Bronchial epithelial cell (primary cell): Measurements from ENCODE around the gene DEFB118. TPM values are rescaled to one million over a fixed set of nuclear protein-coding genes. Genes with fewer than 3 reads are reported as not detected.
"Not testable (repeated sequence)": the region's sequence is repeated elsewhere in the genome, so short reads cannot be mapped to it uniquely, and the experiment has no call there.

ENCODE experiments used
- DNase-seq: peaks from one replicate; pipeline ENCODE4 v3.0.0-alpha.2; 2010; ENCODE audit warnings: low read depth
- FAIRE-seq: peaks from 2 replicates; lab custom pipeline; 2011; peaks lifted over from hg19 to GRCh38; lab: Jason Lieb, UNC
- H3K27me3 ChIP-seq: 2 replicates; pipeline ENCODE4 v1.5.1; 2011; ENCODE audit warnings: low read length; ENCODE audit not compliant: control insufficient read depth, insufficient read depth
- H3K36me3 ChIP-seq: 2 replicates; pipeline ENCODE4 v1.5.1; 2011; ENCODE audit warnings: low read length; ENCODE audit not compliant: control insufficient read depth, insufficient read depth
- H3K4me3 ChIP-seq: 2 replicates; pipeline ENCODE4 v1.5.1; 2011; ENCODE audit warnings: mild to moderate bottlenecking, low read depth, low read length, control low read depth
- CTCF ChIP-seq: IDR thresholded peaks from 2 replicates; pipeline ENCODE4 v1.5.1; 2011; ENCODE audit warnings: mild to moderate bottlenecking, moderate library complexity, low read length, control low read depth, inconsistent platforms; ENCODE audit not compliant: insufficient read depth, severe bottlenecking
- total RNA-seq: library from RNA; depleted of rRNA; stranded (reverse); fragments of >200 nt; gene quantifications from 2 replicates; pipeline ENCODE4 v1.2.1, GENCODE V29; 2014

DEFB118 gene
- total RNA-seq = not detected in 2 replicates

GRCh38 chr20:31368301-31368700 lies at the start of gene DEFB118:
TSS of gene DEFB118 (plus strand) at chr20:31368601. CDS start at chr20:31368651, 50 bp downstream.
- no peak within 1 kb of the TSS for H3K4me3 ChIP-seq
- no peak for DNase-seq
- no peaks in the 10 kb centered on the region for H3K36me3 ChIP-seq
- no peak for TF ChIP-seq CTCF
- no peaks in the 10 kb centered on the region for H3K27me3 ChIP-seq
- FAIRE-seq = no peak

GRCh38 chr20:31322504-31322903 lies 45.9 kb upstream of the DEFB118 start:
- FAIRE-seq (no peak), DNase-seq (no peak)
- no peaks in the 10 kb centered on the region for H3K36me3 ChIP-seq
- no peak overlapping the region for H3K4me3 ChIP-seq
- H3K27me3 ChIP-seq = no peaks in the 10 kb centered on the region
- no peak for TF ChIP-seq CTCF

GRCh38 chr20:31330893-31331292 lies 37.5 kb upstream of the DEFB118 start:
- Histone ChIP-seq H3K36me3 (no peaks in the 10 kb centered on the region), H3K4me3 (no peak overlapping the region), H3K27me3 (no peaks in the 10 kb centered on the region)
- TF ChIP-seq CTCF = no peak
- FAIRE-seq (no peak), DNase-seq (no peak)

- DNase-seq (no peak), FAIRE-seq (no peak)
- Histone ChIP-seq H3K4me3 (no peak overlapping the region), H3K27me3 (no peaks in the 10 kb centered on the region), H3K36me3 (no peaks in the 10 kb centered on the region)
- TF ChIP-seq CTCF = no peak
Measured at GRCh38 chr20:31341470-31341869, 26.9 kb upstream of the DEFB118 start.

- no peak overlapping the region for H3K4me3 ChIP-seq
- FAIRE-seq (no peak), DNase-seq (no peak)
- H3K36me3 ChIP-seq = no peaks in the 10 kb centered on the region
- no peak for TF ChIP-seq CTCF
- no peaks in the 10 kb centered on the region for H3K27me3 ChIP-seq
Measured at GRCh38 chr20:31355981-31356380, 12.4 kb upstream of the DEFB118 start.

GRCh38 chr20:31363295-31363694 lies 5.1 kb upstream of the DEFB118 start:
- TF ChIP-seq CTCF = no peak
- no peak for FAIRE-seq
- no peak overlapping the region for H3K4me3 ChIP-seq
- DNase-seq = no peak
- H3K36me3 ChIP-seq = no peaks in the 10 kb centered on the region
- no peaks in the 10 kb centered on the region for H3K27me3 ChIP-seq

- not testable (repeated sequence) for H3K36me3 ChIP-seq, DNase-seq, H3K27me3 ChIP-seq, FAIRE-seq, H3K4me3 ChIP-seq
Measured at GRCh38 chr20:31364272-31364671, 4.1 kb upstream of the DEFB118 start.
